KMS-11 (cell line): Measurements from ENCODE around the gene CDH13.

Source experiments
- H2AFZ ChIP-seq: fragments of 200-600 bp; sonication (generic); 2 replicates; pipeline ENCODE4 v1.6.1; 2016; ENCODE audit warnings: antibody characterized with exemption, mixed run types, low read depth
- H3K27ac ChIP-seq: fragments of 200-600 bp; sonication (generic); 2 replicates; pipeline ENCODE4 v1.6.1; 2016; ENCODE audit warnings: mild to moderate bottlenecking, mixed run types
- H3K27me3 ChIP-seq: fragments of 200-600 bp; sonication (generic); 2 replicates; pipeline ENCODE4 v1.6.1; 2017; ENCODE audit warnings: mild to moderate bottlenecking, low read depth, mixed run types, moderate library complexity; ENCODE audit not compliant: insufficient read depth
- H3K36me3 ChIP-seq: fragments of 200-600 bp; sonication (generic); 2 replicates; pipeline ENCODE4 v1.6.1; 2017; ENCODE audit warnings: mild to moderate bottlenecking, mixed run types; ENCODE audit not compliant: insufficient read depth
- H3K4me1 ChIP-seq: fragments of 200-600 bp; sonication (generic); 2 replicates; pipeline ENCODE4 v1.6.1; 2016; ENCODE audit warnings: mild to moderate bottlenecking, low read depth, mixed run types; ENCODE audit not compliant: poor library complexity, severe bottlenecking
- H3K4me2 ChIP-seq: fragments of 200-600 bp; sonication (generic); 2 replicates; pipeline ENCODE4 v1.7.0; 2016; ENCODE audit warnings: mild to moderate bottlenecking, mixed run types
- H3K4me3 ChIP-seq: fragments of 200-600 bp; sonication (generic); IDR thresholded peaks from 2 replicates; pipeline ENCODE4 v1.6.1; 2017; ENCODE audit warnings: low read depth, low read length, mixed read lengths; ENCODE audit not compliant: insufficient read depth
- H3K79me2 ChIP-seq: fragments of 200-600 bp; sonication (generic); 2 replicates; pipeline ENCODE4 v1.6.1; 2016; ENCODE audit warnings: low read depth, mixed run types; ENCODE audit not compliant: insufficient read depth
- H3K9ac ChIP-seq: fragments of 200-600 bp; sonication (generic); 2 replicates; pipeline ENCODE4 v1.6.1; 2016; ENCODE audit warnings: mild to moderate bottlenecking, mixed run types
- H4K20me1 ChIP-seq: fragments of 200-600 bp; sonication (generic); 2 replicates; pipeline ENCODE4 v1.6.1; 2016; ENCODE audit warnings: mild to moderate bottlenecking, mixed run types; ENCODE audit not compliant: insufficient read depth
- CTCF ChIP-seq: fragments of 200-600 bp; sonication (generic); conservative IDR thresholded peaks from 2 replicates; pipeline ENCODE4 v1.6.1; 2017; ENCODE audit warnings: low read depth, mild to moderate bottlenecking, antibody characterized with exemption, low read length, moderate library complexity, mixed read lengths

The CDH13 gene

GRCh38 chr16:82864332-82865040, 237.7 kb downstream of the CDH13 start:
- H3K79me2 ChIP-seq = no peaks in the 10 kb centered on the region
- TF ChIP-seq CTCF = no peak
- H3K4me2 ChIP-seq = no peak overlapping the region
- H3K4me1 ChIP-seq = no peaks in the 10 kb centered on the region
- no peak overlapping the region for H3K9ac ChIP-seq
- no peaks in the 10 kb centered on the region for H3K36me3 ChIP-seq
- H4K20me1 ChIP-seq = no peaks in the 10 kb centered on the region
- no peak overlapping the region for H2AFZ ChIP-seq
- no peaks in the 10 kb centered on the region for H3K27me3 ChIP-seq
- H3K27ac ChIP-seq = no peak overlapping the region
- H3K4me3 ChIP-seq = no peak overlapping the region

- Histone ChIP-seq H3K27me3 (no peaks in the 10 kb centered on the region), H4K20me1 (no peaks in the 10 kb centered on the region), H3K79me2 (no peaks in the 10 kb centered on the region), H2AFZ (no peak overlapping the region), H3K27ac (no peak overlapping the region), H3K4me3 (no peak overlapping the region), H3K9ac (no peak overlapping the region), H3K4me1 (no peaks in the 10 kb centered on the region), H3K36me3 (no peaks in the 10 kb centered on the region), H3K4me2 (no peak overlapping the region)
- no peak for TF ChIP-seq CTCF
Observed at GRCh38 chr16:82865412-82865811, 238.6 kb downstream of the CDH13 start.

- no peaks in the 10 kb centered on the region for H3K4me1 ChIP-seq
- H3K79me2 ChIP-seq = no peaks in the 10 kb centered on the region
- H3K9ac ChIP-seq = no peak overlapping the region
- no peaks in the 10 kb centered on the region for H4K20me1 ChIP-seq
- no peaks in the 10 kb centered on the region for H3K27me3 ChIP-seq
- no peak for TF ChIP-seq CTCF
- no peak overlapping the region for H3K4me3 ChIP-seq
- H3K27ac ChIP-seq = no peak overlapping the region
- H2AFZ ChIP-seq = no peak overlapping the region
- H3K4me2 ChIP-seq = no peak overlapping the region
- H3K36me3 ChIP-seq = no peaks in the 10 kb centered on the region
Observed at GRCh38 chr16:82867485-82867884, 240.7 kb downstream of the CDH13 start.

- no peak overlapping the region for H3K27ac ChIP-seq
- no peaks in the 10 kb centered on the region for H3K27me3 ChIP-seq
- no peaks in the 10 kb centered on the region for H3K79me2 ChIP-seq
- H3K4me1 ChIP-seq = no peaks in the 10 kb centered on the region
- no peak for TF ChIP-seq CTCF
- H3K4me2 ChIP-seq = no peak overlapping the region
- no peak overlapping the region for H2AFZ ChIP-seq
- no peak overlapping the region for H3K9ac ChIP-seq
- no peak overlapping the region for H3K4me3 ChIP-seq
- no peaks in the 10 kb centered on the region for H4K20me1 ChIP-seq
- H3K36me3 ChIP-seq = no peaks in the 10 kb centered on the region
Observed at GRCh38 chr16:82874271-82874670, 247.5 kb downstream of the CDH13 start.
